ENCODE measurements around the gene SCNN1A.

GRCh38 chr12:6355491-6356373, 19.6 kb downstream of the SCNN1A start:
- TF ChIP-seq, protein P1, sequence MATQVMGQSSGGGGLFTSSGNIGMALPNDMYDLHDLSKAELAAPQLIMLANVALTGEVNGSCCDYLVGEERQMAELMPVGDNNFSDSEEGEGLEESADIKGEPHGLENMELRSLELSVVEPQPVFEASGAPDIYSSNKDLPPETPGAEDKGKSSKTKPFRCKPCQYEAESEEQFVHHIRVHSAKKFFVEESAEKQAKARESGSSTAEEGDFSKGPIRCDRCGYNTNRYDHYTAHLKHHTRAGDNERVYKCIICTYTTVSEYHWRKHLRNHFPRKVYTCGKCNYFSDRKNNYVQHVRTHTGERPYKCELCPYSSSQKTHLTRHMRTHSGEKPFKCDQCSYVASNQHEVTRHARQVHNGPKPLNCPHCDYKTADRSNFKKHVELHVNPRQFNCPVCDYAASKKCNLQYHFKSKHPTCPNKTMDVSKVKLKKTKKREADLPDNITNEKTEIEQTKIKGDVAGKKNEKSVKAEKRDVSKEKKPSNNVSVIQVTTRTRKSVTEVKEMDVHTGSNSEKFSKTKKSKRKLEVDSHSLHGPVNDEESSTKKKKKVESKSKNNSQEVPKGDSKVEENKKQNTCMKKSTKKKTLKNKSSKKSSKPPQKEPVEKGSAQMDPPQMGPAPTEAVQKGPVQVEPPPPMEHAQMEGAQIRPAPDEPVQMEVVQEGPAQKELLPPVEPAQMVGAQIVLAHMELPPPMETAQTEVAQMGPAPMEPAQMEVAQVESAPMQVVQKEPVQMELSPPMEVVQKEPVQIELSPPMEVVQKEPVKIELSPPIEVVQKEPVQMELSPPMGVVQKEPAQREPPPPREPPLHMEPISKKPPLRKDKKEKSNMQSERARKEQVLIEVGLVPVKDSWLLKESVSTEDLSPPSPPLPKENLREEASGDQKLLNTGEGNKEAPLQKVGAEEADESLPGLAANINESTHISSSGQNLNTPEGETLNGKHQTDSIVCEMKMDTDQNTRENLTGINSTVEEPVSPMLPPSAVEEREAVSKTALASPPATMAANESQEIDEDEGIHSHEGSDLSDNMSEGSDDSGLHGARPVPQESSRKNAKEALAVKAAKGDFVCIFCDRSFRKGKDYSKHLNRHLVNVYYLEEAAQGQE (IDR thresholded peaks at IDR 0.05; ENCODE audit: insufficient read depth in 1 of 2, low read depth in 2 of 2, low read length in 2 of 2), result no peak
- TF ChIP-seq TAF1 (IDR thresholded peaks at IDR 0.05; ENCODE audit: borderline replicate concordance, insufficient read depth, low read length), result no peak
- no peak for TF ChIP-seq POLR2AphosphoS5 (IDR thresholded peaks at IDR 0.05; ENCODE audit: low read depth, low read length)

Measured in PFSK-1 (cell line).